Prostate gland (tissue), 2 donors: ENCODE data around the gene LSAMP.
"Not testable (repeated sequence)": the region's sequence is repeated elsewhere in the genome, so short reads cannot be mapped to it uniquely, and the experiment has no call there.

Experiments
- CTCF ChIP-seq, 4 experiments: fragments of 200-600 bp in 2 of 4; fragments of 450-650 bp in 2 of 4; sonication (generic) in 2 of 4; IDR thresholded peaks; 1 replicate in 3 of 4; 2 replicates in 1 of 4; pipeline ENCODE4 v1.5.1; 2016 to 2019; ENCODE audit warnings: antibody characterized with exemption in 4 of 4, mild to moderate bottlenecking in 2 of 4, moderate library complexity in 2 of 4
- POLR2A ChIP-seq: fragments of 450-650 bp; IDR thresholded peaks from one replicate; pipeline ENCODE4 v1.6.1; 2016; ENCODE audit warnings: antibody characterized with exemption, mild to moderate bottlenecking
- POLR2AphosphoS5 ChIP-seq: sonication (generic); formaldehyde crosslinking; IDR thresholded peaks from one replicate; pipeline ENCODE4 v1.6.1; 2017; ENCODE audit warnings: antibody characterized with exemption

- TF ChIP-seq CTCF (IDR thresholded peaks at IDR 0.05); POLR2A; POLR2AphosphoS5: not testable (repeated sequence)
Measured at GRCh38 chr3:115791271-115792153, 653.8 kb downstream of the LSAMP start.
